PFSK-1 (cell line): ENCODE data around the gene RICTOR.

Source experiments
- FOXP2 ChIP-seq: optimal IDR thresholded peaks from 2 replicates; pipeline ENCODE3; 2011; ENCODE audit warnings: borderline replicate concordance, control low read depth, inconsistent platforms; ENCODE audit not compliant: insufficient read depth; ENCODE audit errors: extremely low read length, extremely low read depth
- POLR2AphosphoS5 ChIP-seq: IDR thresholded peaks from 2 replicates; pipeline ENCODE4 v1.6.1; 2012; ENCODE audit warnings: low read depth, mild to moderate bottlenecking, control low read depth, low read length, moderate library complexity
- REST ChIP-seq, 2 experiments: IDR thresholded peaks; 2 replicates each; pipeline versions ENCODE4 v1.6.1 to v1.8.0; 2011 to 2012; ENCODE audit warnings: low read depth in 2 of 2, low read length in 2 of 2, control low read depth in 1 of 2, inconsistent platforms in 1 of 2, mild to moderate bottlenecking in 1 of 2, moderate library complexity in 1 of 2; ENCODE audit not compliant: insufficient read depth in 1 of 2
- SIN3A ChIP-seq: IDR thresholded peaks from 2 replicates; pipeline ENCODE4 v1.6.1; 2012; ENCODE audit warnings: mild to moderate bottlenecking, low read length, moderate library complexity, borderline replicate concordance; ENCODE audit not compliant: insufficient read depth
- TAF1 ChIP-seq: IDR thresholded peaks from 2 replicates; pipeline ENCODE4 v1.6.1; 2012; ENCODE audit warnings: low read length, control low read depth, borderline replicate concordance; ENCODE audit not compliant: insufficient read depth

RICTOR gene

GRCh38 chr5:39119404-39120051 lies 45.3 kb upstream of the RICTOR start:
- no peak for TF ChIP-seq REST (IDR thresholded peaks at IDR 0.05; ENCODE audit: insufficient read depth in 1 of 2, low read depth in 2 of 2, low read length in 2 of 2)
- TF ChIP-seq POLR2AphosphoS5 = no peak
- TF ChIP-seq SIN3A = no peak
- TF ChIP-seq TAF1 = no peak
- TF ChIP-seq FOXP2 = no peak

GRCh38 chr5:39118638-39119037 lies 44.4 kb upstream of the RICTOR start:
- TF ChIP-seq REST (IDR thresholded peaks at IDR 0.05; ENCODE audit: insufficient read depth in 1 of 2, low read depth in 2 of 2, low read length in 2 of 2) = no peak
- TF ChIP-seq TAF1 = no peak
- no peak for TF ChIP-seq SIN3A
- TF ChIP-seq FOXP2 = no peak

DNA sequence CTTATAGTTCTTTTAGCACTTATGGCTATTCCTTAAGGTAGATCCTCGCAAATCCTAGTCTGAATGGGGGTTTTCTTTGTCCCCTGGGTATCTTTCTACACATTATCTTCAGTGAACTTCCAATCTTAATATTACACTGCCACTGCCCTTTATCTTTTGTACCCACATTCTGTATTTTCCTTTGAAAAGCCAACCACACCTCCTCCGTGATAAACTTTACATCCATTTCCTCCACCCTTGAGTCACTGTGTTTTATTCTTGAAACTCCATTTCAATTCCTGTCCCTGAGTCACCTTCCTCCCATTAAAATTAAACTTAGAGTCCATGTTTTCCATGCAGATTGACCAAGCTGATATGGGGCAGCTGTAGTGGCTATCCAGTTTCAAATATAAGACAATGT lies 43.2 kb upstream of the RICTOR start:
- no peak for TF ChIP-seq POLR2AphosphoS5
- TF ChIP-seq SIN3A = 0 out of 2 replicates have a peak, but pooled peaks have one; percentile 10

GRCh38 chr5:39116344-39117170 lies 42.4 kb upstream of the RICTOR start:
- TF ChIP-seq POLR2AphosphoS5 (no peak), SIN3A (no peak)

GRCh38 chr5:39115644-39116343 lies 41.6 kb upstream of the RICTOR start:
- no peak for TF ChIP-seq POLR2AphosphoS5
- TF ChIP-seq REST (IDR thresholded peaks at IDR 0.05; ENCODE audit: insufficient read depth in 1 of 2, low read depth in 2 of 2, low read length in 2 of 2) = no peak
- no peak for TF ChIP-seq TAF1
- no peak for TF ChIP-seq FOXP2
- TF ChIP-seq SIN3A = no peak

- TF ChIP-seq TAF1 = no peak
- TF ChIP-seq POLR2AphosphoS5 = no peak
- no peak for TF ChIP-seq SIN3A
- TF ChIP-seq REST (IDR thresholded peaks at IDR 0.05; ENCODE audit: insufficient read depth in 1 of 2, low read depth in 2 of 2, low read length in 2 of 2) = no peak
- TF ChIP-seq FOXP2 = no peak
Observed at GRCh38 chr5:39114155-39114554, 40.0 kb upstream of the RICTOR start.
